ENCODE data around the gene NME7. TPM values are rescaled to one million over a fixed set of nuclear protein-coding genes. Genes with fewer than 3 reads are reported as not detected.
"Not testable (repeated sequence)": the region's sequence is repeated elsewhere in the genome, so short reads cannot be mapped to it uniquely, and the experiment has no call there.

Gene NME7
- polyA plus RNA-seq, 3 donors, result 125 to 129 (median 125) TPM

GRCh38 chr1:169345511-169345910, 22.1 kb downstream of the NME7 start:
- no peak for DNase-seq (ENCODE audit: low read depth in 3 of 3, low spot score in 2 of 3)

- DNase-seq (ENCODE audit: low read depth in 3 of 3, low spot score in 2 of 3), result not testable (repeated sequence)
Measured at GRCh38 chr1:169342096-169342495, 25.5 kb downstream of the NME7 start.

GRCh38 chr1:169340882-169341281, 26.7 kb downstream of the NME7 start:
- no peak for DNase-seq (ENCODE audit: low read depth in 3 of 3, low spot score in 2 of 3)

- DNase-seq (ENCODE audit: low read depth in 3 of 3, low spot score in 2 of 3), result no peak
Measured at GRCh38 chr1:169339773-169340172, 27.8 kb downstream of the NME7 start.

GRCh38 chr1:169338617-169339016, 29.0 kb downstream of the NME7 start:
- DNase-seq (ENCODE audit: low read depth in 3 of 3, low spot score in 2 of 3), result no peak

- not testable (repeated sequence) for DNase-seq (ENCODE audit: low read depth in 3 of 3, low spot score in 2 of 3)
Measured at GRCh38 chr1:169336947-169337715, 30.5 kb downstream of the NME7 start.

- DNase-seq (ENCODE audit: low read depth in 3 of 3, low spot score in 2 of 3), result not testable (repeated sequence)
Measured at GRCh38 chr1:169334727-169335126, 32.9 kb downstream of the NME7 start.

GRCh38 chr1:169330927-169331326, 36.7 kb downstream of the NME7 start:
- no peak for DNase-seq (ENCODE audit: low read depth in 3 of 3, low spot score in 2 of 3)

- DNase-seq (ENCODE audit: low read depth in 3 of 3, low spot score in 2 of 3), result no peak
Measured at GRCh38 chr1:169329383-169329782, 38.2 kb downstream of the NME7 start.

GRCh38 chr1:169327875-169328274, 39.7 kb downstream of the NME7 start:
- no peak for DNase-seq (ENCODE audit: low read depth in 3 of 3, low spot score in 2 of 3)

- no peak for DNase-seq (ENCODE audit: low read depth in 3 of 3, low spot score in 2 of 3)
Measured at GRCh38 chr1:169326956-169327268, 40.7 kb downstream of the NME7 start.

GRCh38 chr1:169326261-169326955, 41.2 kb downstream of the NME7 start:
- DNase-seq (ENCODE audit: low read depth in 3 of 3, low spot score in 2 of 3), result no peak

- no peak for DNase-seq (ENCODE audit: low read depth in 3 of 3, low spot score in 2 of 3)
Measured at GRCh38 chr1:169325117-169325516, 42.5 kb downstream of the NME7 start.

GRCh38 chr1:169322138-169322537, 45.5 kb downstream of the NME7 start:
- no peak for DNase-seq (ENCODE audit: low read depth in 3 of 3, low spot score in 2 of 3)

GRCh38 chr1:169321539-169321938, 46.1 kb downstream of the NME7 start:
- no peak for DNase-seq (ENCODE audit: low read depth in 3 of 3, low spot score in 2 of 3)

- no peak for DNase-seq (ENCODE audit: low read depth in 3 of 3, low spot score in 2 of 3)
Measured at GRCh38 chr1:169318536-169319244, 48.9 kb downstream of the NME7 start.

GRCh38 chr1:169316556-169316955, 51.0 kb downstream of the NME7 start:
- DNase-seq (ENCODE audit: low read depth in 3 of 3, low spot score in 2 of 3), result no peak

- no peak for DNase-seq (ENCODE audit: low read depth in 3 of 3, low spot score in 2 of 3)
Measured at GRCh38 chr1:169312084-169312954, 55.3 kb downstream of the NME7 start.

- no peak for DNase-seq (ENCODE audit: low read depth in 3 of 3, low spot score in 2 of 3)
Measured at GRCh38 chr1:169309178-169310166, 58.1 kb downstream of the NME7 start.
